HUES48 (cell line): ENCODE data around the gene TSPAN11.

Source experiments
- H3K27ac ChIP-seq: one replicate; pipeline ENCODE4 v1.7.0; 2013; ENCODE audit warnings: low read depth, low read length, inconsistent platforms
- H3K27me3 ChIP-seq: 2 replicates; pipeline ENCODE4 v1.6.1; 2013; ENCODE audit warnings: mild to moderate bottlenecking, low read length; ENCODE audit not compliant: control insufficient read depth, insufficient read depth
- H3K36me3 ChIP-seq: 2 replicates; pipeline ENCODE4 v1.6.1; 2013; ENCODE audit warnings: low read length; ENCODE audit not compliant: control insufficient read depth, insufficient read depth
- H3K4me1 ChIP-seq: 2 replicates; pipeline ENCODE4 v1.6.1; 2013; ENCODE audit warnings: mild to moderate bottlenecking, low read length; ENCODE audit not compliant: control insufficient read depth, insufficient read depth
- H3K4me3 ChIP-seq: 2 replicates; pipeline ENCODE4 v1.5.1; 2013; ENCODE audit warnings: mild to moderate bottlenecking, low read depth, low read length
- H3K9ac ChIP-seq: 2 replicates; pipeline ENCODE4 v1.6.1; 2013; ENCODE audit warnings: mild to moderate bottlenecking, low read depth, low read length, moderate library complexity
- H3K9me3 ChIP-seq: 2 replicates; pipeline ENCODE4 v1.6.1; 2013; ENCODE audit warnings: low read length; ENCODE audit not compliant: control insufficient read depth, insufficient read depth

The TSPAN11 gene

GRCh38 chr12:31004666-31005065 lies 78.1 kb downstream of the TSPAN11 start:
- no peaks in the 10 kb centered on the region for H3K36me3 ChIP-seq
- H3K9ac ChIP-seq = no peak overlapping the region
- H3K27ac ChIP-seq = no peak overlapping the region
- no peaks in the 10 kb centered on the region for H3K9me3 ChIP-seq
- no peaks in the 10 kb centered on the region; the same call in 1 of the 2 replicates for H3K27me3 ChIP-seq
- H3K4me1 ChIP-seq = no peaks in the 10 kb centered on the region; the same call in 1 of the 2 replicates
- H3K4me3 ChIP-seq = no peak overlapping the region

- Histone ChIP-seq H3K27ac (no peak overlapping the region), H3K27me3 (no peaks in the 10 kb centered on the region), H3K9ac (no peak overlapping the region), H3K9me3 (no peaks in the 10 kb centered on the region), H3K4me1 (no peaks in the 10 kb centered on the region; the same call in 1 of the 2 replicates), H3K36me3 (no peaks in the 10 kb centered on the region), H3K4me3 (no peak overlapping the region)
Observed at GRCh38 chr12:31005256-31005943, 78.9 kb downstream of the TSPAN11 start.

GRCh38 chr12:31005944-31006361 lies 79.4 kb downstream of the TSPAN11 start:
- no peaks in the 10 kb centered on the region for H3K9me3 ChIP-seq
- no peaks in the 10 kb centered on the region; the same call in 1 of the 2 replicates for H3K4me1 ChIP-seq
- H3K4me3 ChIP-seq = no peak overlapping the region
- no peaks in the 10 kb centered on the region for H3K27me3 ChIP-seq
- H3K27ac ChIP-seq = no peak overlapping the region
- H3K36me3 ChIP-seq = no peaks in the 10 kb centered on the region
- no peak overlapping the region for H3K9ac ChIP-seq

- Histone ChIP-seq H3K9ac (no peak overlapping the region), H3K27me3 (no peaks in the 10 kb centered on the region), H3K36me3 (no peaks in the 10 kb centered on the region), H3K9me3 (no peaks in the 10 kb centered on the region), H3K4me1 (no peaks in the 10 kb centered on the region; the same call in 1 of the 2 replicates), H3K27ac (no peak overlapping the region), H3K4me3 (no peak overlapping the region)
Observed at GRCh38 chr12:31006416-31007152, 80.0 kb downstream of the TSPAN11 start.

- H3K9me3 ChIP-seq = no peaks in the 10 kb centered on the region
- H3K27ac ChIP-seq = no peak overlapping the region
- H3K27me3 ChIP-seq = no peaks in the 10 kb centered on the region
- H3K4me3 ChIP-seq = no peak overlapping the region
- no peak overlapping the region for H3K9ac ChIP-seq
- H3K36me3 ChIP-seq = no peaks in the 10 kb centered on the region
- H3K4me1 ChIP-seq = no peaks in the 10 kb centered on the region; the same call in 1 of the 2 replicates
Observed at GRCh38 chr12:31007153-31007495, 80.6 kb downstream of the TSPAN11 start.

- Histone ChIP-seq H3K9me3 (no peaks in the 10 kb centered on the region), H3K4me1 (no peaks in the 10 kb centered on the region; the same call in 1 of the 2 replicates), H3K4me3 (no peak overlapping the region), H3K27me3 (no peaks in the 10 kb centered on the region), H3K27ac (no peak overlapping the region), H3K36me3 (no peaks in the 10 kb centered on the region), H3K9ac (no peak overlapping the region)
Observed at GRCh38 chr12:31007636-31008175, 81.2 kb downstream of the TSPAN11 start.

- H3K36me3 ChIP-seq = no peaks in the 10 kb centered on the region
- H3K9me3 ChIP-seq = no peaks in the 10 kb centered on the region
- no peaks in the 10 kb centered on the region; the same call in 1 of the 2 replicates for H3K4me1 ChIP-seq
- H3K9ac ChIP-seq = no peak overlapping the region
- H3K27ac ChIP-seq = no peak overlapping the region
- no peak overlapping the region for H3K4me3 ChIP-seq
- H3K27me3 ChIP-seq = no peaks in the 10 kb centered on the region
Observed at GRCh38 chr12:31008241-31008761, 81.8 kb downstream of the TSPAN11 start.

- Histone ChIP-seq H3K4me1 (no peaks in the 10 kb centered on the region; the same call in 1 of the 2 replicates), H3K27ac (no peak overlapping the region), H3K4me3 (no peak overlapping the region), H3K9me3 (no peaks in the 10 kb centered on the region), H3K36me3 (no peaks in the 10 kb centered on the region), H3K27me3 (no peaks in the 10 kb centered on the region), H3K9ac (no peak overlapping the region)
Observed at GRCh38 chr12:31008961-31009840, 82.7 kb downstream of the TSPAN11 start.

GRCh38 chr12:31009976-31010375 lies 83.4 kb downstream of the TSPAN11 start:
- H3K27me3 ChIP-seq = no peaks in the 10 kb centered on the region
- no peaks in the 10 kb centered on the region; the same call in 1 of the 2 replicates for H3K4me1 ChIP-seq
- H3K9me3 ChIP-seq = no peaks in the 10 kb centered on the region
- no peak overlapping the region for H3K27ac ChIP-seq
- no peaks in the 10 kb centered on the region for H3K36me3 ChIP-seq
- no peak overlapping the region for H3K4me3 ChIP-seq
- H3K9ac ChIP-seq = no peak overlapping the region

GRCh38 chr12:31011336-31011735 lies 84.8 kb downstream of the TSPAN11 start:
- no peaks in the 10 kb centered on the region for H3K9me3 ChIP-seq
- no peaks in the 10 kb centered on the region for H3K27me3 ChIP-seq
- no peaks in the 10 kb centered on the region for H3K36me3 ChIP-seq
- H3K9ac ChIP-seq = no peak overlapping the region
- no peak overlapping the region for H3K4me3 ChIP-seq
- no peak overlapping the region for H3K27ac ChIP-seq
- H3K4me1 ChIP-seq = no peaks in the 10 kb centered on the region
